Suprapubic skin (tissue), 4 donors: Measurements from ENCODE around the gene PRSS21. TPM values are rescaled to one million over a fixed set of nuclear protein-coding genes. Genes with fewer than 3 reads are reported as not detected.

Source experiments
- DNase-seq, 2 donors: peaks; one replicate each; pipeline ENCODE4 v3.0.0-alpha.2; 2019; ENCODE audit warnings: low spot score in 2 of 2
- H3K27ac ChIP-seq: fragments of 200-600 bp; sonication (generic); one replicate; pipeline ENCODE4 v1.5.1; 2019
- H3K27me3 ChIP-seq: fragments of 200-600 bp; sonication (generic); one replicate; pipeline ENCODE4 v1.5.1; 2019
- H3K36me3 ChIP-seq: fragments of 200-600 bp; sonication (generic); one replicate; pipeline ENCODE4 v1.5.1; 2019
- H3K4me1 ChIP-seq: fragments of 200-600 bp; sonication (generic); one replicate; pipeline ENCODE4 v1.5.1; 2019
- H3K4me3 ChIP-seq: fragments of 200-600 bp; sonication (generic); one replicate; pipeline ENCODE4 v1.5.1; 2019; ENCODE audit warnings: mild to moderate bottlenecking
- H3K9me3 ChIP-seq: fragments of 200-600 bp; sonication (generic); one replicate; pipeline ENCODE4 v1.5.1; 2019
- EP300 ChIP-seq: sonication (generic); formaldehyde crosslinking; IDR thresholded peaks from one replicate; pipeline ENCODE4 v1.6.1; 2017; ENCODE audit warnings: antibody characterized with exemption
- POLR2A ChIP-seq, 2 donors: fragments of 450-650 bp; IDR thresholded peaks; one replicate each; pipeline ENCODE4 v1.6.1; 2017; ENCODE audit warnings: antibody characterized with exemption in 2 of 2, mild to moderate bottlenecking in 2 of 2, moderate library complexity in 2 of 2
- POLR2AphosphoS5 ChIP-seq, 3 donors: sonication (generic); formaldehyde crosslinking; IDR thresholded peaks; one replicate each; pipeline ENCODE4 v1.6.1; 2017; ENCODE audit warnings: antibody characterized with exemption in 3 of 3
- WGBS: methylation state at CpG from one replicate; pipeline ENCODE4 v1.1.5; 2018; 5-methylcytosine and 5-hydroxymethylcytosine counted together
- total RNA-seq, 4 donors: library from RNA; depleted of rRNA; stranded (reverse); fragments of >200 nt; gene quantifications; one replicate each; pipeline ENCODE4 v1.1.0, GENCODE V29; 2016
- TF ChIP-seq, protein P1 (sequence below), 2 donors: fragments of 200-600 bp in 1 of 2; fragments of 450-650 bp in 1 of 2; sonication (generic) in 1 of 2; IDR thresholded peaks; one replicate each; pipeline ENCODE4 v1.5.1; 2016 to 2019; ENCODE audit warnings: antibody characterized with exemption in 2 of 2, mild to moderate bottlenecking in 1 of 2, moderate library complexity in 1 of 2

The PRSS21 gene
- total RNA-seq, 4 donors from 2014 or later = 0.87 to 7.6 (median 1.3) TPM; not detected in 1

DNA sequence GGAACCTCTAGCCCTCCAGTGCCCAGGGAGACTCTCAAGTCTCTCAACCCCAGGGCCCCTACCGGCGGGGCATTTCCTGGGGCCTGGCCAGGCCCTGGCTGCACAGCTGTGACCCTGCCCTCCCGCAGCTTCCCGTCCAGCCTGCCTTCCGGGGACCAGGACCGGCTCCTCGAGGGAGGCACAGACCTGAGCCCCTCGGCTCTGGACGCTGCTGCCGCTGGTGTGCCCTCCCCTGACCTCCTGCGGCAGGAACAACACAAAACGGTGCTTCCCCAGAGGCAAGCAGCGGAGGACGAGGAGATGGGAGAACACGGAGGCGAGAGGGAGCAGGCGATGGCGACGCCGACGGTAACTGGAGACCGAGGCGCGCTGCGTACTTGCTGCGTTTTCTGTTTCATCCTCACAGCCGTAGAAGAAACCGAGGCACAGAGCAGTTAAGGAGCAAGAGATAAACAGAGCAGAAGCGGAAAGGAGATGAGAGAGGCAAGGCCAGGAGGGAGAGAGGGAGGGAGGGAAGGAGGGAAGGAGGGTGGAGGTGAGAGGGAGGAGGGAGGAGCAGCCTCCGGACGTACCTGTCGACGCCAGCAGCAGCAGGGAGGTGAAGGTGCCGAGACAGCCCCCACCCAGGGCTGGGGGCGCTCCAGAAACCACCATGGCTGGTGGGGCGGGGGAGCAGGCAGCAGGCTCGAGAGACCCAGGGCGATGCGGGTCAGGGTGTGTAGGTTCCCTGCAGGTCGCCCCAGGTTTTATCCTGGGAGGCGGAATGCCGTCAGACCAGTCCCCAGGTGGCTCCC is 40.6 kb downstream of the PRSS21 start, which contains the start of gene PRSS22:
TSS of gene PRSS22 (minus strand) at position 720 of the 794 bp plus-strand sequence. CDS start at position 654, 66 bp downstream.
- Histone ChIP-seq H3K36me3 (no peaks in the 10 kb centered on the region), H3K4me3 (peak within 1 kb of the TSS; percentile 40), H3K27me3 (peaks cover 57% of the 10 kb centered on the region), H3K9me3 (no peaks in the 10 kb centered on the region), H3K4me1 (peaks cover 30% of the 10 kb centered on the region), H3K27ac (peak within 1 kb of the TSS; percentile 81)
- 2% methylated on average over 31 of the region's 42 CpGs for WGBS
- TF ChIP-seq POLR2AphosphoS5 (IDR thresholded peaks at IDR 0.05) = no peak
- TF ChIP-seq POLR2A (IDR thresholded peaks at IDR 0.05) = no peak
- no peak for TF ChIP-seq EP300
- TF ChIP-seq, protein P1, sequence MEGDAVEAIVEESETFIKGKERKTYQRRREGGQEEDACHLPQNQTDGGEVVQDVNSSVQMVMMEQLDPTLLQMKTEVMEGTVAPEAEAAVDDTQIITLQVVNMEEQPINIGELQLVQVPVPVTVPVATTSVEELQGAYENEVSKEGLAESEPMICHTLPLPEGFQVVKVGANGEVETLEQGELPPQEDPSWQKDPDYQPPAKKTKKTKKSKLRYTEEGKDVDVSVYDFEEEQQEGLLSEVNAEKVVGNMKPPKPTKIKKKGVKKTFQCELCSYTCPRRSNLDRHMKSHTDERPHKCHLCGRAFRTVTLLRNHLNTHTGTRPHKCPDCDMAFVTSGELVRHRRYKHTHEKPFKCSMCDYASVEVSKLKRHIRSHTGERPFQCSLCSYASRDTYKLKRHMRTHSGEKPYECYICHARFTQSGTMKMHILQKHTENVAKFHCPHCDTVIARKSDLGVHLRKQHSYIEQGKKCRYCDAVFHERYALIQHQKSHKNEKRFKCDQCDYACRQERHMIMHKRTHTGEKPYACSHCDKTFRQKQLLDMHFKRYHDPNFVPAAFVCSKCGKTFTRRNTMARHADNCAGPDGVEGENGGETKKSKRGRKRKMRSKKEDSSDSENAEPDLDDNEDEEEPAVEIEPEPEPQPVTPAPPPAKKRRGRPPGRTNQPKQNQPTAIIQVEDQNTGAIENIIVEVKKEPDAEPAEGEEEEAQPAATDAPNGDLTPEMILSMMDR (IDR thresholded peaks at IDR 0.05) = no peak
- no peak for DNase-seq

DNA sequence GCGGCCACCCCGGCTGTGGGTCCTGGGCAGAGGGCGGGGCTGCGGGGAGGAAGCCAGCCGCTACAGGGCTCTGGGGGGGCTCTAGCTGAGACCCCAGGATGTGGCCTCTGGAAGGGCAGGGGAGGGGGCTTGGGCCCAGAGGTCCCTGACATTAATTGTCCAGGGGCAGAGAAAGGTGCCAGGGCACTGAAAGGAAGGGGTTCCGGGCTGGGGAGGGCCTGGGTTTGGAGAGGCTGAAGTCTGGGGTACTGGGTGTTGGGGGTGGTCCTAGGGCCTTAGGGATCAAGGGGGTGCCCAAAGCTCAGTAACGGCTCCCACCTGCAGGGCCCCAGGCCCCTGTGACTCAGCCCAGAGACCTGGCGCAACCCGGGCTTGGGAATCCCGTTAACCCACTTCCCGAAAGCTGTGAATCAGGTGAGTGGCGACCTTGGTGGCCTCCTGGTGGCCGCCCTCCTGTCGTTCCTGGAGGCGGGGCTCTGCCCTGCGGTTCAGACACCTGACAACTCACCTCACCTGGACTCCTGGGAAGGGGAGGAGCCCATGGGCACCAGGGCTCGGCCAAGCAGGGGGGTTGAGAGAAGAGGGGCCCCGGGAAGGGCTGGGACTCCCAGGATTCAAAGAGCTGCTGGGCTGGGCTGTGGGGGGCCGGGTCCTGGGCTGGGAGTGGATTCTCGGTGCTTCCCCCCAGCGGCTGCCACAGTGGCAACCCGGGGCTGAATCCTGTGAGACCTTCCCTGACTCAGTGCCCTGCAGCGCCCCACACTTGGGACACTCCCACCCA is 41.4 kb downstream of the PRSS21 start:
- Histone ChIP-seq H3K9me3 (no peaks in the 10 kb centered on the region), H3K36me3 (no peaks in the 10 kb centered on the region), H3K4me1 (peaks cover 30% of the 10 kb centered on the region), H3K27me3 (peaks cover 49% of the 10 kb centered on the region), H3K4me3 (peak overlapping the region; percentile 40), H3K27ac (peak overlapping the region; percentile 81)
- no peak for DNase-seq
- TF ChIP-seq, protein P1 (IDR thresholded peaks at IDR 0.05) = no peak
- no peak for TF ChIP-seq POLR2AphosphoS5 (IDR thresholded peaks at IDR 0.05)
- TF ChIP-seq EP300 = no peak
- no peak for TF ChIP-seq POLR2A (IDR thresholded peaks at IDR 0.05)
- WGBS = 18% methylated on average over 5 of the region's 23 CpGs

- H3K27ac ChIP-seq = no peak overlapping the region
- WGBS = 73% methylated on average over 8 of the region's 10 CpGs
- no peak for TF ChIP-seq EP300
- no peak for TF ChIP-seq POLR2AphosphoS5 (IDR thresholded peaks at IDR 0.05)
- TF ChIP-seq, protein P1 (IDR thresholded peaks at IDR 0.05) = no peak
- no peak for TF ChIP-seq POLR2A (IDR thresholded peaks at IDR 0.05)
Observed at GRCh38 chr16:2859686-2860265, 42.7 kb downstream of the PRSS21 start.

GRCh38 chr16:2860826-2861567 is 44.0 kb downstream of the PRSS21 start:
- Histone ChIP-seq H3K4me3 (no peak overlapping the region), H3K4me1 (peaks cover 29% of the 10 kb centered on the region), H3K9me3 (no peaks in the 10 kb centered on the region), H3K27ac (no peak overlapping the region), H3K36me3 (no peaks in the 10 kb centered on the region), H3K27me3 (peaks cover 53% of the 10 kb centered on the region)
- no peak for DNase-seq
- TF ChIP-seq POLR2A (IDR thresholded peaks at IDR 0.05) = no peak
- TF ChIP-seq EP300 = no peak
- TF ChIP-seq, protein P1 (IDR thresholded peaks at IDR 0.05) = no peak
- no peak for TF ChIP-seq POLR2AphosphoS5 (IDR thresholded peaks at IDR 0.05)
- 82% methylated on average over 6 of the region's 8 CpGs for WGBS

More at GRCh38 chr16:2859686-2860265, 42.7 kb downstream of the PRSS21 start:
- no peak for DNase-seq
- Histone ChIP-seq H3K4me1 (peaks cover 30% of the 10 kb centered on the region), H3K9me3 (no peaks in the 10 kb centered on the region), H3K4me3 (no peak overlapping the region), H3K27me3 (peaks cover 46% of the 10 kb centered on the region), H3K36me3 (no peaks in the 10 kb centered on the region)
